IMR-90 (cell line): ENCODE measurements around the gene TNNI2. TPM values are rescaled to one million over a fixed set of nuclear protein-coding genes. Genes with fewer than 3 reads are reported as not detected.

ENCODE experiments used
- ATAC-seq: fragments of 200-7000 bp; cut with Tn5 transposase; 2 replicates; pipeline ENCODE4 v1.9.1; 2020; ENCODE audit warnings: low read depth, mild to moderate bottlenecking, moderate library complexity
- BruUV-seq: library from RNA; stranded (reverse); fragments of 400-500 nt; replicated peaks from 2 replicates; lab custom pipeline; 2021; lab: Mats Ljungman, UMichigan
- CTCF ChIA-PET: fragments of 300-600 bp; formaldehyde crosslinking; extraction: SDS; loops from one replicate; lab custom pipeline; 2021; ENCODE audit warnings: antibody characterized with exemption; lab: Yijun Ruan, JAX
- POLR2A ChIA-PET: fragments of 300-600 bp; sonication (Branson Sonifier 250); formaldehyde crosslinking; loops from one replicate; lab custom pipeline; 2022; ENCODE audit warnings: antibody characterized with exemption; ENCODE audit not compliant: unreplicated experiment; lab: Charles Lee
- DNase-seq: peaks from one replicate; pipeline ENCODE4 v3.0.0; 2013
- H2AFZ ChIP-seq: replicated peaks from 2 replicates; pipeline ENCODE3; 2013; ENCODE audit warnings: low read length, mild to moderate bottlenecking; ENCODE audit not compliant: poor library complexity
- H2AK5ac ChIP-seq: 2 replicates; pipeline ENCODE4 v1.6.1; 2013; ENCODE audit warnings: low read depth, low read length, inconsistent platforms
- H2AK9ac ChIP-seq: replicated peaks from 2 replicates; pipeline ENCODE3; 2013; ENCODE audit warnings: mild to moderate bottlenecking, low read depth, low read length, moderate library complexity; ENCODE audit not compliant: poor library complexity
- H2BK120ac ChIP-seq: 2 replicates; pipeline ENCODE4 v1.6.1; 2013; ENCODE audit warnings: low read depth, low read length, inconsistent platforms
- H2BK15ac ChIP-seq: 3 replicates; pipeline ENCODE4 v1.6.1; 2013; ENCODE audit warnings: low read depth, low read length, inconsistent platforms
- H2BK20ac ChIP-seq: 2 replicates; pipeline ENCODE4 v1.6.1; 2013; ENCODE audit warnings: low read depth, mild to moderate bottlenecking, inconsistent platforms, low read length, moderate library complexity
- H2BK5ac ChIP-seq: 2 replicates; pipeline ENCODE4 v1.6.1; 2013; ENCODE audit warnings: mild to moderate bottlenecking, low read depth, low read length, inconsistent platforms; ENCODE audit not compliant: poor library complexity, severe bottlenecking
- H3K14ac ChIP-seq: replicated peaks from 2 replicates; pipeline ENCODE4 v1.6.1; 2013; ENCODE audit warnings: low read depth, low read length, inconsistent platforms
- H3K18ac ChIP-seq: 2 replicates; pipeline ENCODE4 v1.6.1; 2013; ENCODE audit warnings: low read depth, low read length, control low read depth
- H3K23ac ChIP-seq: 2 replicates; pipeline ENCODE4 v1.6.1; 2013; ENCODE audit warnings: low read depth, low read length, inconsistent platforms
- H3K27ac ChIP-seq: 2 replicates; pipeline ENCODE4 v1.5.1; 2013; ENCODE audit warnings: mild to moderate bottlenecking, control low read depth, low read length; ENCODE audit not compliant: insufficient read depth
- H3K27me3 ChIP-seq: 2 replicates; pipeline ENCODE4 v1.6.1; 2013; ENCODE audit warnings: low read length; ENCODE audit not compliant: control insufficient read depth, insufficient read depth
- H3K36me3 ChIP-seq: 2 replicates; pipeline ENCODE4 v1.6.1; 2013; ENCODE audit warnings: low read length, mixed read lengths; ENCODE audit not compliant: control insufficient read depth, insufficient read depth
- H3K4ac ChIP-seq: 2 replicates; pipeline ENCODE4 v1.6.1; 2013; ENCODE audit warnings: low read depth, low read length, inconsistent platforms
- H3K4me1 ChIP-seq: 2 replicates; pipeline ENCODE4 v1.6.1; 2013; ENCODE audit warnings: low read length, mixed read lengths; ENCODE audit not compliant: control insufficient read depth, insufficient read depth
- H3K4me2 ChIP-seq: 2 replicates; pipeline ENCODE4 v1.6.1; 2013; ENCODE audit warnings: low read depth, mild to moderate bottlenecking, control low read depth, low read length, moderate library complexity
- H3K4me3 ChIP-seq: 2 replicates; pipeline ENCODE4 v1.5.1; 2013; ENCODE audit warnings: low read depth, mild to moderate bottlenecking, control low read depth, low read length, moderate library complexity; ENCODE audit not compliant: insufficient read depth
- H3K56ac ChIP-seq: 2 replicates; pipeline ENCODE4 v1.6.1; 2013; ENCODE audit warnings: low read length, inconsistent platforms; ENCODE audit not compliant: insufficient read depth; ENCODE audit errors: extremely low read depth
- H3K79me1 ChIP-seq, 2 experiments: 2 replicates each; pipeline ENCODE4 v1.6.1; 2013; ENCODE audit warnings: low read length in 2 of 2, inconsistent platforms in 1 of 2, low read depth in 1 of 2
- H3K9ac ChIP-seq: 2 replicates; pipeline ENCODE4 v1.6.1; 2013; ENCODE audit warnings: low read depth, low read length, control low read depth
- H3K9me1 ChIP-seq: 2 replicates; pipeline ENCODE4 v1.6.1; 2013; ENCODE audit warnings: low read length, inconsistent platforms; ENCODE audit not compliant: insufficient read depth
- H3K9me3 ChIP-seq: 2 replicates; pipeline ENCODE4 v1.6.1; 2013; ENCODE audit warnings: low read length; ENCODE audit not compliant: control insufficient read depth, insufficient read depth
- H4K20me1 ChIP-seq: 2 replicates; pipeline ENCODE4 v1.6.1; 2013; ENCODE audit warnings: low read length, inconsistent platforms; ENCODE audit not compliant: insufficient read depth
- H4K5ac ChIP-seq: 2 replicates; pipeline ENCODE4 v1.6.1; 2013; ENCODE audit warnings: mild to moderate bottlenecking, low read depth, low read length, control low read depth
- H4K8ac ChIP-seq, 2 experiments: 2 replicates each; pipeline ENCODE4 v1.6.1; 2013; ENCODE audit warnings: low read depth in 2 of 2, low read length in 2 of 2, control low read depth in 1 of 2, inconsistent platforms in 1 of 2
- H4K91ac ChIP-seq: 2 replicates; pipeline ENCODE4 v1.6.1; 2013; ENCODE audit warnings: low read depth, low read length, inconsistent platforms; ENCODE audit not compliant: insufficient read depth
- BHLHE40 ChIP-seq: fragments of 150-350 bp; IDR thresholded peaks from 2 replicates; pipeline ENCODE4 v1.6.1; 2016; ENCODE audit warnings: mild to moderate bottlenecking, low read depth, low read length
- CEBPB ChIP-seq: IDR thresholded peaks from 2 replicates; pipeline ENCODE4 v1.6.1; 2012; ENCODE audit warnings: low read depth, low read length, improper control_type of control experiment
- CHD1 ChIP-seq: IDR thresholded peaks from 2 replicates; pipeline ENCODE4 v1.6.1; 2012; ENCODE audit warnings: low read depth, low read length, improper control_type of control experiment
- CTCF ChIP-seq: conservative IDR thresholded peaks from 2 replicates; pipeline ENCODE4 v1.5.1; 2012; ENCODE audit warnings: mild to moderate bottlenecking, low read depth, low read length, improper control_type of control experiment
- FOS ChIP-seq: fragments of 150-350 bp; IDR thresholded peaks from 2 replicates; pipeline ENCODE4 v1.6.1; 2016; ENCODE audit warnings: low read depth, low read length
- MAZ ChIP-seq: IDR thresholded peaks from 2 replicates; pipeline ENCODE4 v1.6.1; 2012; ENCODE audit warnings: low read depth, mild to moderate bottlenecking, low read length, improper control_type of control experiment, moderate library complexity, borderline replicate concordance
- MXI1 ChIP-seq: IDR thresholded peaks from 2 replicates; pipeline ENCODE4 v1.6.1; 2012; ENCODE audit warnings: low read depth, mild to moderate bottlenecking, low read length, moderate library complexity, borderline replicate concordance
- NFE2L2 ChIP-seq: fragments of 150-350 bp; IDR thresholded peaks from 2 replicates; pipeline ENCODE4 v1.6.1; 2016; ENCODE audit warnings: low read depth, mild to moderate bottlenecking, low read length
- RAD21 ChIP-seq: IDR thresholded peaks from 2 replicates; pipeline ENCODE4 v1.6.1; 2012; ENCODE audit warnings: low read length, improper control_type of control experiment
- RFX5 ChIP-seq: IDR thresholded peaks from 2 replicates; pipeline ENCODE4 v1.8.0; 2012; ENCODE audit warnings: low read depth, mild to moderate bottlenecking, low read length, moderate library complexity
- SMC3 ChIP-seq: fragments of 150-350 bp; IDR thresholded peaks from 2 replicates; pipeline ENCODE4 v1.6.1; 2016; ENCODE audit warnings: low read depth, mild to moderate bottlenecking, antibody characterized with exemption, low read length, moderate library complexity
- USF2 ChIP-seq: fragments of 150-350 bp; IDR thresholded peaks from 2 replicates; pipeline ENCODE4 v1.6.1; 2017; ENCODE audit warnings: mild to moderate bottlenecking, antibody characterized with exemption, low read length, low read depth
- WGBS, 2 experiments: methylation state at CpG; one replicate each; pipeline versions ENCODE4 v1.1.5 to v1.1.7; 2013; ENCODE audit warnings: missing lambda C conversion rate in 2 of 2; ENCODE audit not compliant: insufficient read length in 1 of 2; ENCODE audit errors: extremely low coverage in 2 of 2; 5-methylcytosine and 5-hydroxymethylcytosine counted together
- dilution Hi-C: fragments of 300-500 bp; cut with HindIII; formaldehyde crosslinking; loops from one replicate; pipeline ENCODE4 v1.14.3; 2018; ENCODE audit warnings: low sequenced_read_pairs; ENCODE audit not compliant: unreplicated experiment
- in situ Hi-C: fragments of 300-500 bp; cut with MboI; formaldehyde crosslinking; loops from 3 replicates; pipeline ENCODE4 v1.14.3; 2019; ENCODE audit warnings: low sequenced_read_pairs, inconsistent platforms, mixed read lengths
- intact Hi-C: fragments of 100-400 bp; cut with micrococcal nuclease; formaldehyde crosslinking; loops from 2 replicates; pipeline ENCODE4 v1.10.0; 2022
- polyA plus RNA-seq, 3 experiments: library from polyadenylated mRNA; depleted of rRNA; stranded (reverse); fragments of >200 nt; gene quantifications; 2 replicates each; pipeline ENCODE4 v1.2.3, GENCODE V29; 2012; ENCODE audit warnings: low replicate concordance in 1 of 3
- total RNA-seq: library from RNA; depleted of rRNA; stranded (reverse); fragments of >200 nt; gene quantifications from 2 replicates; pipeline ENCODE4 v1.2.3, GENCODE V29; 2012

Gene TNNI2
- total and polyA plus RNA-seq, 2 of the 4 experiments (the other 2 are of a cell fraction): not detected

GRCh38 chr11:1869427-1870325 lies 30.9 kb downstream of the TNNI2 start (continued):
- TF ChIP-seq NFE2L2 (no peak), SMC3 (no peak)

GRCh38 chr11:1870326-1870696 lies 31.5 kb downstream of the TNNI2 start:
- H3K4me1 ChIP-seq: no peaks in the 10 kb centered on the region
- no peak overlapping the region for H2AK9ac ChIP-seq
- H4K8ac ChIP-seq: no peak overlapping the region
- H2AK5ac ChIP-seq: no peak overlapping the region
- H2BK120ac ChIP-seq: no peak overlapping the region
- no peak overlapping the region for H3K27ac ChIP-seq
- H3K18ac ChIP-seq: no peak overlapping the region
- in situ Hi-C loops: no loop called here
- POLR2A ChIA-PET: no interaction called here
- no peaks in the 10 kb centered on the region for H3K36me3 ChIP-seq
- no peaks in the 10 kb centered on the region for H4K20me1 ChIP-seq
- DNase-seq (no peak), ATAC-seq (no peak)
- no peak overlapping the region for H3K56ac ChIP-seq
- no peak overlapping the region for H3K23ac ChIP-seq
- no peak overlapping the region for H4K5ac ChIP-seq
- H3K4me2 ChIP-seq: no peak overlapping the region
- no peaks in the 10 kb centered on the region for H3K79me1 ChIP-seq
- no peak overlapping the region for H3K9ac ChIP-seq
- H3K9me3 ChIP-seq: no peaks in the 10 kb centered on the region
- H3K27me3 ChIP-seq: peaks cover 22% of the 10 kb centered on the region; the same call in 1 of the 2 replicates
- H2BK15ac ChIP-seq: no peak overlapping the region
- intact Hi-C loops: no loop called here
- H2BK5ac ChIP-seq: no peak overlapping the region
- no TSS peak for BruUV-seq
- H3K9me1 ChIP-seq: no peaks in the 10 kb centered on the region
- 100% methylated on average over 3 of the region's 12 CpGs; no CpG with 5 or more reads in 1 of the 2 experiments for WGBS, 2 experiments
- H3K14ac ChIP-seq: no peak overlapping the region
- no peak overlapping the region for H3K4me3 ChIP-seq
- CTCF ChIA-PET: interaction anchor here (0.7 to 1.0 kb wide), 2 partner anchors 12 to 271 kb away, joined by 3 read pairs; no protein-coding TSS in a partner anchor
- no peak overlapping the region for H4K91ac ChIP-seq
- dilution Hi-C loops: no loop called here
- H2AFZ ChIP-seq: no peak overlapping the region
- no peak overlapping the region for H2BK20ac ChIP-seq
- no peak overlapping the region for H3K4ac ChIP-seq
- TF ChIP-seq CEBPB: no peak
- TF ChIP-seq RAD21: no peak
- no peak for TF ChIP-seq RFX5
- no peak for TF ChIP-seq USF2
- TF ChIP-seq FOS: no peak
- TF ChIP-seq CTCF: no peak
- no peak for TF ChIP-seq MAZ
- TF ChIP-seq CHD1: no peak
- no peak for TF ChIP-seq BHLHE40
- no peak for TF ChIP-seq MXI1
